HepG2 (cell line): ENCODE results near the gene TMEM114. TPM values are rescaled to one million over a fixed set of nuclear protein-coding genes. Genes with fewer than 3 reads are reported as not detected.

Experiments used
- ATAC-seq: fragments of 200-7000 bp; cut with Tn5 transposase; 3 replicates; pipeline ENCODE4 v1.9.1; 2020; ENCODE audit warnings: mild to moderate bottlenecking, moderate library complexity
- BruUV-seq: library from RNA; stranded (reverse); fragments of 400-500 nt; replicated peaks from 2 replicates; lab custom pipeline; 2021; lab: Mats Ljungman, UMichigan
- CTCF ChIA-PET: fragments of 300-600 bp; formaldehyde crosslinking; extraction: SDS; loops from one replicate; lab custom pipeline; 2021; ENCODE audit warnings: low total read pairs, inconsistent platforms, low intra/inter-chr PET ratio; lab: Yijun Ruan, JAX
- POLR2A ChIA-PET: fragments of 350-600 bp; sonication (Branson Sonifier 250); formaldehyde crosslinking; loops from one replicate; lab custom pipeline; 2020; ENCODE audit warnings: antibody characterized with exemption, inconsistent platforms; lab: Yijun Ruan, JAX
- DNase-seq: peaks from one replicate; pipeline ENCODE4 v3.0.0-alpha.2; 2015; ENCODE audit warnings: low spot score
- FAIRE-seq: peaks from 3 replicates; lab custom pipeline; 2011; peaks lifted over from hg19 to GRCh38; lab: Jason Lieb, UNC
- H2AFZ ChIP-seq: one replicate; pipeline ENCODE4 v1.6.1; 2011; ENCODE audit warnings: low read length, inconsistent platforms
- H3K27ac ChIP-seq: fragments of 300-600 bp; 3 replicates; pipeline ENCODE4 v1.8.0; 2011; ENCODE audit warnings: mixed run types, mild to moderate bottlenecking, mixed read lengths, low read length, inconsistent platforms; ENCODE audit not compliant: insufficient read depth; ENCODE audit errors: extremely low read length
- H3K27me3 ChIP-seq, 2 experiments: fragments of 200-600 bp in 1 of 2; 2 replicates in 1 of 2; 3 replicates in 1 of 2; pipeline versions ENCODE4 v1.6.0 to v1.8.0; 2011; ENCODE audit warnings: low read length in 2 of 2, mild to moderate bottlenecking in 2 of 2, moderate library complexity in 2 of 2, inconsistent platforms in 1 of 2; ENCODE audit not compliant: insufficient read depth in 2 of 2, control insufficient read depth in 1 of 2
- H3K36me3 ChIP-seq, 2 experiments: fragments of 200-600 bp in 1 of 2; replicated peaks in 1 of 2; 2 replicates in 1 of 2; 3 replicates in 1 of 2; pipeline versions ENCODE4 v1.5.1 to v1.8.0; 2011; ENCODE audit warnings: low read length in 2 of 2, inconsistent platforms in 1 of 2; ENCODE audit not compliant: insufficient read depth in 2 of 2, control insufficient read depth in 1 of 2
- H3K4me1 ChIP-seq: 2 replicates; pipeline ENCODE4 v1.5.1; 2012; ENCODE audit warnings: low read length, inconsistent platforms; ENCODE audit not compliant: insufficient read depth
- H3K4me2 ChIP-seq: 2 replicates; pipeline ENCODE4 v1.6.0; 2011; ENCODE audit warnings: low read depth, low read length, inconsistent platforms
- H3K4me3 ChIP-seq, 3 experiments: fragments of 200-600 bp in 1 of 3; sonication (generic), shearing (Covaris generic) in 1 of 3; replicated peaks in 1 of 3; 2 replicates each; pipeline ENCODE4 v1.5.1; 2011 to 2016; ENCODE audit warnings: low read length in 3 of 3, inconsistent platforms in 2 of 3, low read depth in 2 of 3, mild to moderate bottlenecking in 2 of 3, control low read depth in 1 of 3, mixed read lengths in 1 of 3; ENCODE audit not compliant: insufficient read depth in 1 of 3
- H3K79me2 ChIP-seq: one replicate; pipeline ENCODE4 v1.6.1; 2011; ENCODE audit warnings: low read length, inconsistent platforms; ENCODE audit not compliant: insufficient read depth
- H3K9ac ChIP-seq: 2 replicates; pipeline ENCODE4 v1.6.0; 2011; ENCODE audit warnings: mild to moderate bottlenecking, low read depth, low read length, inconsistent platforms; ENCODE audit not compliant: insufficient read depth
- H3K9me3 ChIP-seq: 2 replicates; pipeline ENCODE4 v1.5.1; 2012; ENCODE audit warnings: mild to moderate bottlenecking, low read length
- H4K20me1 ChIP-seq: 2 replicates; pipeline ENCODE4 v1.6.0; 2011; ENCODE audit warnings: inconsistent platforms, mild to moderate bottlenecking, low read length, moderate library complexity; ENCODE audit not compliant: insufficient read depth
- ATF1 ChIP-seq: IDR thresholded peaks from 2 replicates; pipeline ENCODE4 v1.6.1; 2016; ENCODE audit warnings: mild to moderate bottlenecking, control low read depth
- ATF7 ChIP-seq, 2 experiments: fragments of 450-650 bp in 1 of 2; sonication (generic) in 1 of 2; formaldehyde crosslinking in 1 of 2; IDR thresholded peaks; 2 replicates each; pipeline versions ENCODE4 v1.4.0 to v1.6.1; 2016 to 2020; ENCODE audit warnings: antibody characterized with exemption in 1 of 2, mild to moderate bottlenecking in 1 of 2, missing genetic modification reagents in 1 of 2
- ATM ChIP-seq: fragments of 450-650 bp; IDR thresholded peaks from 2 replicates; pipeline ENCODE4 v1.7.1; 2017; ENCODE audit warnings: mild to moderate bottlenecking, borderline replicate concordance
- CEBPB ChIP-seq: IDR thresholded peaks from 2 replicates; pipeline ENCODE4 v1.6.1; 2011; ENCODE audit warnings: low read depth, low read length, improper control_type of control experiment, borderline replicate concordance
- CREB1 ChIP-seq, 2 experiments: fragments of 450-650 bp in 1 of 2; IDR thresholded peaks; 2 replicates each; pipeline ENCODE4 v1.6.1; 2016 to 2017; ENCODE audit warnings: control low read depth in 1 of 2, mild to moderate bottlenecking in 1 of 2, missing compliant biosample characterization in 1 of 2, missing genetic modification characterization in 1 of 2
- FOXA1 ChIP-seq, 2 experiments: fragments of 450-650 bp in 1 of 2; sonication (generic) in 1 of 2; formaldehyde crosslinking in 1 of 2; IDR thresholded peaks; 2 replicates each; pipeline versions ENCODE4 v1.4.0 to v1.6.1; 2016 to 2020; ENCODE audit warnings: missing genetic modification reagents in 1 of 2
- FOXK2 ChIP-seq: fragments of 450-650 bp; IDR thresholded peaks from 2 replicates; pipeline ENCODE4 v1.6.1; 2016
- FOXP1 ChIP-seq, 2 experiments: fragments of 450-650 bp in 1 of 2; IDR thresholded peaks; 2 replicates each; pipeline ENCODE4 v1.6.1; 2017 to 2018; ENCODE audit warnings: antibody characterized with exemption in 1 of 2
- IKZF1 ChIP-seq: fragments of 450-650 bp; IDR thresholded peaks from 2 replicates; pipeline ENCODE4 v1.7.1; 2016
- KDM3A ChIP-seq: IDR thresholded peaks from 2 replicates; pipeline ENCODE4 v1.6.1; 2018; ENCODE audit warnings: low read depth, missing compliant biosample characterization
- KLF16 ChIP-seq, 2 experiments: sonication (generic) in 1 of 2; formaldehyde crosslinking in 1 of 2; IDR thresholded peaks; 2 replicates each; pipeline versions ENCODE4 v1.6.1 to v1.8.0; 2016 to 2023; ENCODE audit warnings: missing genetic modification reagents in 2 of 2, missing compliant biosample characterization in 1 of 2
- LCORL ChIP-seq, 2 experiments: fragments of 450-650 bp in 1 of 2; sonication (generic) in 1 of 2; formaldehyde crosslinking in 1 of 2; IDR thresholded peaks; 2 replicates each; pipeline versions ENCODE4 v1.5.0 to v1.6.1; 2017 to 2020; ENCODE audit warnings: antibody characterized with exemption in 1 of 2, missing genetic modification reagents in 1 of 2
- MNT ChIP-seq: fragments of 450-650 bp; IDR thresholded peaks from 2 replicates; pipeline ENCODE4 v1.6.1; 2016
- MYC ChIP-seq: sonication (generic); formaldehyde crosslinking; IDR thresholded peaks from 2 replicates; pipeline ENCODE4 v1.9.0; 2021; ENCODE audit warnings: missing genetic modification reagents, borderline replicate concordance
- TEAD3 ChIP-seq: optimal IDR thresholded peaks from 2 replicates; pipeline ENCODE3; 2016; ENCODE audit warnings: borderline replicate concordance
- YEATS4 ChIP-seq: sonication (generic); formaldehyde crosslinking; IDR thresholded peaks from 2 replicates; pipeline ENCODE4 v1.4.0; 2020; ENCODE audit warnings: missing genetic modification reagents, borderline replicate concordance
- ZNF264 ChIP-seq: sonication (generic); formaldehyde crosslinking; IDR thresholded peaks from 2 replicates; pipeline ENCODE4 v1.4.0; 2020; ENCODE audit warnings: missing genetic modification reagents
- ZSCAN5A ChIP-seq: sonication (generic); formaldehyde crosslinking; IDR thresholded peaks from 2 replicates; pipeline ENCODE4 v1.8.0; 2022; ENCODE audit warnings: mild to moderate bottlenecking, missing genetic modification reagents, borderline replicate concordance
- WGBS: methylation state at CpG from one replicate; pipeline ENCODE4 v1.1.6; 2017; ENCODE audit warnings: low lambda C conversion rate; 5-methylcytosine and 5-hydroxymethylcytosine counted together
- in situ Hi-C: cut with HindIII; loops from 2 replicates; pipeline ENCODE4 v1.10.0; 2017; ENCODE audit warnings: low pct_unique_long_range_greater_than_20kb; ENCODE audit not compliant: extremely low pct_ligation_motif_present
- intact Hi-C: fragments of 100-400 bp; cut with micrococcal nuclease; formaldehyde crosslinking; loops from one replicate; pipeline ENCODE4 v1.10.0; 2022; ENCODE audit not compliant: unreplicated experiment
- polyA plus RNA-seq, 8 experiments: library from polyadenylated mRNA; depleted of rRNA in 3 of 8; stranded (reverse) in 7 of 8; unstranded in 1 of 8; fragments of >200 nt; fragmentation: Illumina TruSeq in 4 of 8; extraction: Trizol in 4 of 8; gene quantifications; 2 replicates each; pipeline versions ENCODE4 v1.2.1 to v1.2.3, GENCODE V29; 2011 to 2016; ENCODE audit warnings: low read depth in 4 of 8, missing spikeins in 1 of 8, mixed read lengths in 1 of 8; ENCODE audit not compliant: insufficient read depth in 1 of 8
- total RNA-seq, 5 experiments: library from RNA; depleted of rRNA; stranded (reverse); fragments of >200 nt; fragmentation: Illumina TruSeq; extraction: Trizol; gene quantifications; 2 replicates each; pipeline ENCODE4 v1.2.3, GENCODE V29; 2016; ENCODE audit warnings: low read depth in 1 of 5
- TF ChIP-seq, protein P1 (sequence below): fragments of 450-650 bp; IDR thresholded peaks from 2 replicates; pipeline ENCODE4 v1.6.1; 2017

Gene TMEM114
- total and polyA plus RNA-seq, 2 of the 13 experiments (the other 11 are each of a cell fraction or from before 2014, with no cell fraction given) = not detected

- 0 out of 2 replicates have a peak, but pooled peaks have one; percentile 21 for TF ChIP-seq MNT
- peak; percentile 41; the same call in 1 of the 2 replicates for TF ChIP-seq ATF7 (IDR thresholded peaks at IDR 0.05)
- TF ChIP-seq ATF7 (CRISPR knock-in tag; IDR thresholded peaks at IDR 0.05) = no peak
- TF ChIP-seq IKZF1 = peak; percentile 81; the same call in 1 of the 2 replicates
- no peak for TF ChIP-seq ZNF264 (CRISPR knock-in tag)
- no peak for TF ChIP-seq CEBPB
- TF ChIP-seq, protein P1, sequence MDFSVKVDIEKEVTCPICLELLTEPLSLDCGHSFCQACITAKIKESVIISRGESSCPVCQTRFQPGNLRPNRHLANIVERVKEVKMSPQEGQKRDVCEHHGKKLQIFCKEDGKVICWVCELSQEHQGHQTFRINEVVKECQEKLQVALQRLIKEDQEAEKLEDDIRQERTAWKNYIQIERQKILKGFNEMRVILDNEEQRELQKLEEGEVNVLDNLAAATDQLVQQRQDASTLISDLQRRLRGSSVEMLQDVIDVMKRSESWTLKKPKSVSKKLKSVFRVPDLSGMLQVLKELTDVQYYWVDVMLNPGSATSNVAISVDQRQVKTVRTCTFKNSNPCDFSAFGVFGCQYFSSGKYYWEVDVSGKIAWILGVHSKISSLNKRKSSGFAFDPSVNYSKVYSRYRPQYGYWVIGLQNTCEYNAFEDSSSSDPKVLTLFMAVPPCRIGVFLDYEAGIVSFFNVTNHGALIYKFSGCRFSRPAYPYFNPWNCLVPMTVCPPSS = peak; percentile 29; the same call in 1 of the 2 replicates
- TF ChIP-seq KDM3A (CRISPR knock-in tag) = no peak
- TF ChIP-seq, all 625 proteins: peak for 9
Measured at GRCh38 chr16:8591451-8591850, 1.1 kb upstream of the TMEM114 start (continued).

DNA sequence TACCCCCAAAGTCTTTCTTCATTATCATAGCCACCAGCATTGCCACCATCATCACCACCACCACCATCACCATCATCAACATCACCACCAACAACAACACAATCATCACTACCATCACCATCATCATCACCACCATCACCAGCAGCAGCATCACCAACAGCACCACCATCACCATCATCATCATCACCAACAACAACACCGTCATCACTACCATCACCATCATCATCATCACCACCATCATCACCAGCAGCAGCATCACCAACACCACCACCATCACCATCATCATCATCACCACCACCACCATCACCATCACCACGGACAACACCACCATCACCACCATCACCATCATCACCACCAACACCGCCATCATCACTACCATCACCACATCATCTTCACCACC is 500 bp upstream of the TMEM114 start:
- H3K9ac ChIP-seq = no peak overlapping the region
- in situ Hi-C loops = no loop called here
- TF ChIP-seq FOXP1 (IDR thresholded peaks at IDR 0.05) = 0 out of 2 replicates have a peak, but pooled peaks have one; percentile 37
- TF ChIP-seq FOXP1 (CRISPR knock-in tag; IDR thresholded peaks at IDR 0.05) = no peak
- peak; percentile 98 for TF ChIP-seq CREB1 (IDR thresholded peaks at IDR 0.05)
- no peak for TF ChIP-seq CREB1 (CRISPR knock-in tag; IDR thresholded peaks at IDR 0.05)
- no peak for TF ChIP-seq ZSCAN5A (CRISPR knock-in tag)
- no peak for TF ChIP-seq MYC (CRISPR knock-in tag)
- TF ChIP-seq FOXA1 (IDR thresholded peaks at IDR 0.05) = 0 out of 2 replicates have a peak, but pooled peaks have one; percentile 35
- no peak for TF ChIP-seq FOXA1 (CRISPR knock-in tag; IDR thresholded peaks at IDR 0.05)
- TF ChIP-seq TEAD3 (CRISPR knock-in tag) = no peak
- peak; percentile 50; the same call in 1 of the 2 replicates for TF ChIP-seq FOXK2
- TF ChIP-seq LCORL (IDR thresholded peaks at IDR 0.05) = 0 out of 2 replicates have a peak, but pooled peaks have one; percentile 4
- no peak for TF ChIP-seq LCORL (CRISPR knock-in tag; IDR thresholded peaks at IDR 0.05)
- no peak for TF ChIP-seq ATF1 (CRISPR knock-in tag)
- 0 out of 2 replicates have a peak, but pooled peaks have one; percentile 28 for TF ChIP-seq ATF7 (IDR thresholded peaks at IDR 0.05)
- TF ChIP-seq ATF7 (CRISPR knock-in tag; IDR thresholded peaks at IDR 0.05) = no peak
- peak; percentile 83; the same call in 1 of the 2 replicates for TF ChIP-seq IKZF1
- TF ChIP-seq KLF16 (CRISPR knock-in tag; IDR thresholded peaks at IDR 0.05) = peak in 1 of 2 experiments; percentile 36; a peak in 1 of 4 replicates
- TF ChIP-seq ATM = peak; percentile 86; the same call in 1 of the 2 replicates
- TF ChIP-seq YEATS4 (CRISPR knock-in tag) = no peak

More for the DNA sequence above, 500 bp upstream of the TMEM114 start:
- Histone ChIP-seq H3K79me2 (no peaks in the 10 kb centered on the region), H3K9me3 (peaks cover under 1% of the 10 kb centered on the region; the same call in 1 of the 2 replicates), H3K36me3 (no peaks in the 10 kb centered on the region), H3K27ac (no peak overlapping the region), H4K20me1 (no peaks in the 10 kb centered on the region), H3K4me1 (peaks cover 25% of the 10 kb centered on the region), H3K27me3 (peaks cover 13 to 48% of the 10 kb centered on the region in 2 experiments; a peak in 4 of 5 replicates), H2AFZ (no peak overlapping the region), H3K4me3 (no peak overlapping the region), H3K4me2 (no peak overlapping the region)
- intact Hi-C loops = no loop called here
- FAIRE-seq = no peak
- ChIA-PET POLR2A (no interaction called here), CTCF (no interaction called here)
- ATAC-seq = no peak
- no peak for DNase-seq
- BruUV-seq = no TSS peak
- 58% methylated on average over 3 of the region's 3 CpGs for WGBS
